Spinal cord (tissue), 10 donors: ENCODE results near the gene TRAPPC8. TPM values are rescaled to one million over a fixed set of nuclear protein-coding genes. Genes with fewer than 3 reads are reported as not detected.
A peak's percentile ranks its signal among the peaks of the same experiment; 100 is the strongest.

Experiments
- DNase-seq, 6 donors: peaks; one replicate each; pipeline versions ENCODE4 v3.0.0 to v3.0.0-alpha.2; 2013 to 2015; ENCODE audit warnings: low spot score in 6 of 6, low read depth in 4 of 6
- H3K27ac ChIP-seq: one replicate; pipeline ENCODE4 v1.5.1; 2013; ENCODE audit warnings: low read depth, low read length, control low read depth
- H3K27me3 ChIP-seq: one replicate; pipeline ENCODE4 v1.6.1; 2013; ENCODE audit warnings: low read length; ENCODE audit not compliant: control insufficient read depth, insufficient read depth
- H3K36me3 ChIP-seq: one replicate; pipeline ENCODE4 v1.6.1; 2013; ENCODE audit warnings: low read length; ENCODE audit not compliant: control insufficient read depth, insufficient read depth
- H3K4me1 ChIP-seq: one replicate; pipeline ENCODE4 v1.6.1; 2013; ENCODE audit warnings: low read length; ENCODE audit not compliant: control insufficient read depth, insufficient read depth
- H3K4me3 ChIP-seq: one replicate; pipeline ENCODE4 v1.5.1; 2013; ENCODE audit warnings: low read depth, low read length, control low read depth
- H3K9me3 ChIP-seq: one replicate; pipeline ENCODE4 v1.6.1; 2013; ENCODE audit warnings: low read length; ENCODE audit not compliant: control insufficient read depth, insufficient read depth
- WGBS: methylation state at CpG from one replicate; pipeline ENCODE4 v1.1.5; 2013; ENCODE audit warnings: missing lambda C conversion rate; ENCODE audit not compliant: insufficient coverage; 5-methylcytosine and 5-hydroxymethylcytosine counted together
- long read RNA-seq, 4 donors: transcript quantifications; one replicate each; lab custom pipeline, GENCODE V29; 2026
- polyA plus RNA-seq, 2 donors: library from polyadenylated mRNA; unstranded; fragments of 120-200 nt; gene quantifications; one replicate each; pipeline ENCODE4 v1.2.1, GENCODE V29; 2013; ENCODE audit not compliant: insufficient read length in 2 of 2
- total RNA-seq, 2 donors: library from RNA; depleted of rRNA in 1 of 2; stranded (reverse); fragments of 120-200 nt in 1 of 2; fragments of >200 nt in 1 of 2; gene quantifications; one replicate each; pipeline versions ENCODE4 v1.2.3 to v1.2.4, GENCODE V29; 2013 to 2014
- donor health status: healthy.

The TRAPPC8 gene, protein sequence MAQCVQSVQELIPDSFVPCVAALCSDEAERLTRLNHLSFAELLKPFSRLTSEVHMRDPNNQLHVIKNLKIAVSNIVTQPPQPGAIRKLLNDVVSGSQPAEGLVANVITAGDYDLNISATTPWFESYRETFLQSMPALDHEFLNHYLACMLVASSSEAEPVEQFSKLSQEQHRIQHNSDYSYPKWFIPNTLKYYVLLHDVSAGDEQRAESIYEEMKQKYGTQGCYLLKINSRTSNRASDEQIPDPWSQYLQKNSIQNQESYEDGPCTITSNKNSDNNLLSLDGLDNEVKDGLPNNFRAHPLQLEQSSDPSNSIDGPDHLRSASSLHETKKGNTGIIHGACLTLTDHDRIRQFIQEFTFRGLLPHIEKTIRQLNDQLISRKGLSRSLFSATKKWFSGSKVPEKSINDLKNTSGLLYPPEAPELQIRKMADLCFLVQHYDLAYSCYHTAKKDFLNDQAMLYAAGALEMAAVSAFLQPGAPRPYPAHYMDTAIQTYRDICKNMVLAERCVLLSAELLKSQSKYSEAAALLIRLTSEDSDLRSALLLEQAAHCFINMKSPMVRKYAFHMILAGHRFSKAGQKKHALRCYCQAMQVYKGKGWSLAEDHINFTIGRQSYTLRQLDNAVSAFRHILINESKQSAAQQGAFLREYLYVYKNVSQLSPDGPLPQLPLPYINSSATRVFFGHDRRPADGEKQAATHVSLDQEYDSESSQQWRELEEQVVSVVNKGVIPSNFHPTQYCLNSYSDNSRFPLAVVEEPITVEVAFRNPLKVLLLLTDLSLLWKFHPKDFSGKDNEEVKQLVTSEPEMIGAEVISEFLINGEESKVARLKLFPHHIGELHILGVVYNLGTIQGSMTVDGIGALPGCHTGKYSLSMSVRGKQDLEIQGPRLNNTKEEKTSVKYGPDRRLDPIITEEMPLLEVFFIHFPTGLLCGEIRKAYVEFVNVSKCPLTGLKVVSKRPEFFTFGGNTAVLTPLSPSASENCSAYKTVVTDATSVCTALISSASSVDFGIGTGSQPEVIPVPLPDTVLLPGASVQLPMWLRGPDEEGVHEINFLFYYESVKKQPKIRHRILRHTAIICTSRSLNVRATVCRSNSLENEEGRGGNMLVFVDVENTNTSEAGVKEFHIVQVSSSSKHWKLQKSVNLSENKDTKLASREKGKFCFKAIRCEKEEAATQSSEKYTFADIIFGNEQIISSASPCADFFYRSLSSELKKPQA (N-terminal part only)
- total RNA-seq (100 to 1,000 TPM in 1 of 2 donors, 10 to 100 TPM in 1; 60.2 to 109 TPM), polyA plus RNA-seq (10 to 100 TPM; 44.9 to 45.7 TPM)
- long read RNA-seq, donor 1, partial matches to known transcripts = 6 of 6 reads
- long read RNA-seq, donor 1, other reads (novel, unspliced or antisense) = 0 of 6 reads
- long read RNA-seq, donor 2 = 0 reads
- long read RNA-seq, donor 3, partial matches to known transcripts = 8 of 13 reads
- long read RNA-seq, donor 3, other reads (novel, unspliced or antisense) = 5 of 13 reads
- long read RNA-seq, donor 4 = 0 reads

DNA sequence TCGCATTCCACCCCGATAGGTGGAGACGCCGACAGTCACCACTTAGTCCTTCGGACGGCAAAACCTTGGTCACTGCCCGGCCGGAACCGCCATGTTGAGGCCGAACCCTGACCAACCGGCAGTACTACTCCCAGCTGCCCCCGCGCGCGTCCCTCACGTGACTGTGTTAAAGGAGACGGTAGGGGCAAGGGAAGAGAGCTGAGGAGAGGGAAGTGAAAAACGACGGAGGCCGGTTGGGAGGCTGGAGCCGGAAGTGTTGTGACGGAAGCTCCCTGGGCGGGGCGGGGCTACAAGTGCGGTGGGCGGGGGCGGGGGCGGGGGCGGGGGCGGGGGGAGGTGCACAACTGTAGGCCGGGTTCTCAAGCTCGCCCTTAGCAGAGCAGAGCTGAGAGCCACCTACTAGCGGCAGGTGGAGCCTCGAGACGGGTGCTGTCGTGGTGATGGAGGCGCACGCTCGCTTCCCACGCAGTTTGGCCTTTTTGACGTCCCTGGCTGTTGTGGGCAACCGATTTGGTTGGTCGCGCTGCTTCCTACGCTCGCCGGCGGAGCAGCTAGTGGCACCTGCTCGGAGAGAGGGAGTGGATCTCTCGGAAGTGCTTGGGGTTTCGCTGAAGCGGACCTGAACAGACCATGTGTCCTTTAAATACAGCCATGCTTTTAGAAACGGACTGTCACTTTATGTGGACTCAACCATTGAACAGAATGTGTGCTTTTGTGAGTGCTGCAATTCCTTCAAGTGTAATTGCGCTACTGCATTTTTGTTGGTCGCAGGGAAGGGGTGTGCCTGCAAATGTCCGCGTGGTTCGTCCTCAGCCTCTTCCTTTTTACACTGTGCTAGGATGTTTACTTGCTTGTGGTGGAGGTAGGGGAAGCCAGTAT is at the start of gene TRAPPC8:
Gene TRAPPC8 (minus strand): TSS at position 130 of the 879 bp plus-strand sequence. CDS start 364 bp downstream, outside the sequence.
- H3K4me3 ChIP-seq = peak within 1 kb of the TSS; percentile 91
- H3K36me3 ChIP-seq = peaks cover 2% of the 10 kb centered on the region
- no peaks in the 10 kb centered on the region for H3K27me3 ChIP-seq
- DNase-seq = peak; percentile 90 to 100 (median 98)
- peak within 1 kb of the TSS; percentile 93 for H3K27ac ChIP-seq
- WGBS = under 1% methylated on average over 35 of the region's 58 CpGs
- H3K9me3 ChIP-seq = no peaks in the 10 kb centered on the region
- peaks cover 13% of the 10 kb centered on the region for H3K4me1 ChIP-seq

DNA sequence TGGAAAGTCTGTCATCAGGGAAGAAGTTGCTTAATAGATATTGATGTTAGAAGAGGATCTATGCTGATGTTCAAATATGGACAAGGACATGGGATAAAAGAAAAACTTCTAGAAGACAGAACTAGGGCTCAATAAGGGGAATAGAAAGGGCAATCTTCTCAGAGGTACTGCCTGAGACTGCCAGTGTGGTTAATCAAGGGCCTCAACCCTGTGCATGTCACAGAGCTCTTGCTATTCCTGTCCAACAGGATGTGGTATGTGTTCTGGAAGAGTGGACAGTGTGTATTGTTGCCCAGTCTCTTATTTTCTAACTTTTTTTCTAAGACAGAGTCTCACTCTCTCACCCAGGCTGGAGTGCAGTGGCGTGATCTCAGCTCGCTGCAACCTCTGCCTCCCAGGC is 47.9 kb upstream of the TRAPPC8 start:
- H3K9me3 ChIP-seq = no peaks in the 10 kb centered on the region
- 100% methylated on average over 2 of the region's 2 CpGs for WGBS
- no peaks in the 10 kb centered on the region for H3K27me3 ChIP-seq
- H3K27ac ChIP-seq = no peak overlapping the region
- no peaks in the 10 kb centered on the region for H3K4me1 ChIP-seq
- no peaks in the 10 kb centered on the region for H3K36me3 ChIP-seq
- no peak for DNase-seq
- no peak overlapping the region for H3K4me3 ChIP-seq

DNA sequence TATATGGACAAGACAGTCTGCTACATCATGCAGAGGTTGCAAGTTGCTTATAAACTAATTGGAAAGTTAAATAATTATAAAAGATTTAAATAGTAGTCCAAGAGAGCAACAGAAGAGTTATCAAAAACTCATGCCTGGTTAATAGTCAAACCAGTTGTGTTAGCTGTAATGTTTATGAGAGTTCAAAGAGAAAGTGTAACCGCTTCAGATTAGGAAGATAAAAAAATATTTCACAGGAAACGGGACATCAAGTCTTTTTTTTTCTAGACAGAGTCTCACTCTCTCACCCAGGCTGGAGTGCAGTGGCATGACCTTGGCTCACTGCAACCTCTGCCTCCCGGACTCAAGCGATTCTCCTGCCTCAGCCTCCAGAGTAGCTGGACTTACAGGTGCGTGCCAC is 41.0 kb upstream of the TRAPPC8 start:
- 93% methylated on average over 3 of the region's 5 CpGs for WGBS
- Histone ChIP-seq H3K27ac (no peak overlapping the region), H3K4me1 (no peaks in the 10 kb centered on the region), H3K27me3 (no peaks in the 10 kb centered on the region), H3K4me3 (no peak overlapping the region), H3K36me3 (no peaks in the 10 kb centered on the region), H3K9me3 (no peaks in the 10 kb centered on the region)
- DNase-seq = no peak

DNA sequence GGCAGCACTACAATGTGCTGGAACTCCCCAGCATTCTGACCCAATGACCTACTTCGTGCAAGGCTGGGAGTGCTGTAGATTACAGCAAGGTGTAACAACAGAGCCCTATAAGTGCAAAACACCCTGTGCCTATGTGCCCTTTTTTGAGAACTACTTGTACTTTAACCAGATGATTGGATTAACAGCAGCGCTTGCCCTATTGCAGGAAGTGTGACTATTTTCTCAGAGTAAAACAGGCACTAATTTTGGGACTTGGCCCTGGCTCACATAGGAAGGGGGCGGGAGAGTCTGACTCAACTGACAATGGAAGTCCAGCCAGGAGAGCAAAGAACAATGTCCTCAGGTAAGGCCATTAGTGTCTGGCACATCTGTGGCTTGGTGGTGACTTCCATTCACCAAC is 40.1 kb upstream of the TRAPPC8 start:
- 84% methylated on average over 3 of the region's 3 CpGs for WGBS
- Histone ChIP-seq H3K27me3 (no peaks in the 10 kb centered on the region), H3K27ac (no peak overlapping the region), H3K9me3 (peaks cover 2% of the 10 kb centered on the region), H3K4me3 (no peak overlapping the region), H3K4me1 (no peaks in the 10 kb centered on the region), H3K36me3 (no peaks in the 10 kb centered on the region)
- DNase-seq = no peak

- H3K36me3 ChIP-seq = no peaks in the 10 kb centered on the region
- H3K4me1 ChIP-seq = no peaks in the 10 kb centered on the region
- no peak overlapping the region for H3K27ac ChIP-seq
- H3K27me3 ChIP-seq = no peaks in the 10 kb centered on the region
- peaks cover 2% of the 10 kb centered on the region for H3K9me3 ChIP-seq
- no peak overlapping the region for H3K4me3 ChIP-seq
- DNase-seq = no peak
These were observed 37.9 kb upstream of the TRAPPC8 start for GRCh38 chr18:31980863-31981262.

DNA sequence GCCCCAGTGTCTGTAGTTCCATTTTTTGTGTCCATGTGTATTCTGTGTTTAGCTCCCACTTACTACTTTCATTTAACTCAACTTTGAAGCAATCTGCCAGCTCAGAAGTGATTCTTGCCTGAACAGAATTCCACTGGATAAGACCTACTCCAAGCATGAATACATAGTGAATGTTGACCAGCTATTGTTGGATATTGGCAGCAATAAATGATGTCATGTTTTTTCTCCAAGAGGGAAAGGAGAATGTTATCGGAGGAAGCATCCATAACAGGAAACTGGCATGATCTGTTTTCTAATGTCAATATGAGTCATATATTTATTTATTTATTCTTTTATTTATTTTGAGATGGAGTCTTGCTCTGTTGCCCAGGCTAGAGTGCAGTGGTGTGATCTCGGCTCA is 36.8 kb upstream of the TRAPPC8 start:
- Histone ChIP-seq H3K27me3 (no peaks in the 10 kb centered on the region), H3K27ac (no peak overlapping the region), H3K9me3 (peaks cover 2% of the 10 kb centered on the region), H3K4me3 (no peak overlapping the region), H3K36me3 (no peaks in the 10 kb centered on the region), H3K4me1 (no peaks in the 10 kb centered on the region)
- no peak for DNase-seq
- WGBS = no CpG with 5 or more reads among the region's 2 CpGs

- DNase-seq = no peak
- Histone ChIP-seq H3K4me1 (no peaks in the 10 kb centered on the region), H3K9me3 (peaks cover 6% of the 10 kb centered on the region), H3K4me3 (no peak overlapping the region), H3K36me3 (no peaks in the 10 kb centered on the region), H3K27ac (no peak overlapping the region), H3K27me3 (no peaks in the 10 kb centered on the region)
- 96% methylated on average over 3 of the region's 5 CpGs for WGBS
These were observed 35.7 kb upstream of the TRAPPC8 start for GRCh38 chr18:31978616-31979015.

DNA sequence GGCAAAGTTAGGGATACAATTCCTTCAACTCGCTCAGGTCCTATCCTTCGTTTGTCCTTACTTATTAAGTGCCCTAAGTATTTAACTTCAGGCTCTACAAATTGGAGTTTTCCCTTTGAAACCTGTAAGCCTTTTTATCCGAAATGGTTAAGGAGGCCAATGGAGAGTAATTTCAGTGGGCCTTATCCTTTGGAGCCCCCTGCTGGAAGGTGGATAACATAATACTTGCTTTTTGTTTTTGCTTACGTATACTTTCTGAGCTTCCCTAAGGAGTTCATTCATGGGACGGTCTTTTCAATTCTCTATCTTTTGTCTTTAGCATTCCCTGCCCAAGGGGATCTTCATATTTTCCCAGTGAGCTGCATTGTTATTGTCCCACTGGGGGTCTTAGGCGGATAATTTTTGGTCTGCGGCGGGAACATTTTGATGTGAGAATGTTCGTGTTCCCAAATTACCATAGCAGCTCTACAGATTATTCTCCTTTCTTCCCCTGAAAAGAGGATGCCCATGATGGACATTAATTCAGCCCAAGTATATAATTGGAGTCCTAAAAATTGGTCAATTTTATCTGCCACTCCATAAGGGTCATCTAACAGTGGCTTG is 34.4 kb upstream of the TRAPPC8 start:
- H3K4me1 ChIP-seq = no peaks in the 10 kb centered on the region
- DNase-seq = peak in 4 of 6 donors; percentile 7 to 60 (median 36)
- H3K27ac ChIP-seq = no peak overlapping the region
- H3K9me3 ChIP-seq = peaks cover 6% of the 10 kb centered on the region
- no peaks in the 10 kb centered on the region for H3K27me3 ChIP-seq
- no peak overlapping the region for H3K4me3 ChIP-seq
- 30% methylated on average over 2 of the region's 9 CpGs for WGBS
- H3K36me3 ChIP-seq = no peaks in the 10 kb centered on the region
